GM19438 (cell line): ENCODE data around the gene HNRNPUL1.
"Not testable (repeated sequence)": the region's sequence is repeated elsewhere in the genome, so short reads cannot be mapped to it uniquely, and the experiment has no call there.

Experiments
- ATAC-seq: cut with Tn5 transposase; IDR thresholded peaks from one replicate; pipeline ENCODE4 v1.9.1; 2021; ENCODE audit warnings: low read depth; ENCODE audit not compliant: unreplicated experiment

Gene HNRNPUL1

GRCh38 chr19:41263850-41264580, at the start of gene HNRNPUL1:
TSS of gene HNRNPUL1 (plus strand) at chr19:41264372. CDS start at chr19:41264504, 132 bp downstream.
- ATAC-seq, result peak; percentile 66

GRCh38 chr19:41217741-41218140, 46.4 kb upstream of the HNRNPUL1 start:
- no peak for ATAC-seq

GRCh38 chr19:41218249-41218614, 45.9 kb upstream of the HNRNPUL1 start:
- no peak for ATAC-seq

- ATAC-seq, result no peak
These were observed 45.3 kb upstream of the HNRNPUL1 start, which contains the start of gene AXL for GRCh38 chr19:41218615-41219507. TSS of gene AXL (plus strand) at chr19:41219223. CDS start at chr19:41219393, 170 bp downstream.

GRCh38 chr19:41219924-41220567, 44.1 kb upstream of the HNRNPUL1 start:
- ATAC-seq, result no peak

- no peak for ATAC-seq
These were observed 43.4 kb upstream of the HNRNPUL1 start for GRCh38 chr19:41220811-41221210.

- no peak for ATAC-seq
These were observed 42.5 kb upstream of the HNRNPUL1 start for GRCh38 chr19:41221514-41222205.

- ATAC-seq, result no peak
These were observed 41.9 kb upstream of the HNRNPUL1 start for GRCh38 chr19:41222240-41222639.

GRCh38 chr19:41223431-41224234, 40.5 kb upstream of the HNRNPUL1 start:
- no peak for ATAC-seq

- ATAC-seq, result no peak
These were observed 39.5 kb upstream of the HNRNPUL1 start for GRCh38 chr19:41224632-41225031.

- no peak for ATAC-seq
These were observed 38.7 kb upstream of the HNRNPUL1 start for GRCh38 chr19:41225238-41226052.

- ATAC-seq, result no peak
These were observed 37.9 kb upstream of the HNRNPUL1 start for GRCh38 chr19:41226053-41226873.

- no peak for ATAC-seq
These were observed 37.2 kb upstream of the HNRNPUL1 start for GRCh38 chr19:41226874-41227390.

- no peak for ATAC-seq
These were observed 35.7 kb upstream of the HNRNPUL1 start for GRCh38 chr19:41228486-41228885.

GRCh38 chr19:41229338-41229737, 34.8 kb upstream of the HNRNPUL1 start:
- not testable (repeated sequence) for ATAC-seq

GRCh38 chr19:41230067-41230857, 33.9 kb upstream of the HNRNPUL1 start:
- no peak for ATAC-seq

GRCh38 chr19:41232686-41233085, 31.5 kb upstream of the HNRNPUL1 start:
- no peak for ATAC-seq
